Body of pancreas (tissue), 4 donors: ENCODE data around the gene TMEM229A.

Experiments
- CTCF ChIP-seq, 7 experiments: fragments of 450-650 bp in 4 of 7; fragments of 200-600 bp in 3 of 7; sonication (generic) in 3 of 7; IDR thresholded peaks; one replicate each; pipeline ENCODE4 v1.5.1; 2016 to 2019; ENCODE audit warnings: antibody characterized with exemption in 7 of 7
- POLR2A ChIP-seq, 3 donors: fragments of 450-650 bp; IDR thresholded peaks; one replicate each; pipeline ENCODE4 v1.6.1; 2016; ENCODE audit warnings: antibody characterized with exemption in 3 of 3, mild to moderate bottlenecking in 2 of 3

GRCh38 chr7:124077546-124077945, 44.7 kb upstream of the TMEM229A start:
- TF ChIP-seq CTCF (IDR thresholded peaks at IDR 0.05) (no peak), POLR2A (IDR thresholded peaks at IDR 0.05) (no peak)
